Brain microvascular endothelial cell (primary cell): Measurements from ENCODE around the gene APMAP.

ENCODE experiments used
- DNase-seq: peaks from one replicate; pipeline ENCODE4 v3.0.0-alpha.2; 2020
- H3K27ac ChIP-seq: fragments of 250-450 bp; sonication (Bioruptor Pico); 2 replicates; pipeline ENCODE4 v1.5.1; 2020; ENCODE audit warnings: mild to moderate bottlenecking, moderate library complexity
- H3K27me3 ChIP-seq: fragments of 250-450 bp; sonication (Bioruptor Pico); replicated peaks from 2 replicates; pipeline ENCODE4 v1.5.1; 2020; ENCODE audit warnings: mild to moderate bottlenecking
- H3K36me3 ChIP-seq: fragments of 250-450 bp; sonication (Bioruptor Pico); replicated peaks from 2 replicates; pipeline ENCODE4 v1.5.1; 2020; ENCODE audit warnings: mild to moderate bottlenecking
- H3K4me3 ChIP-seq: 2 replicates; pipeline ENCODE4 v1.5.1; 2011; ENCODE audit warnings: low read depth, mild to moderate bottlenecking, control low read depth, low read length, moderate library complexity
- in situ Hi-C: cut with HindIII; loops from 2 replicates; pipeline ENCODE4 v1.10.0; 2017; ENCODE audit warnings: low sequenced_read_pairs, low pct_ligation_motif_present
- TF ChIP-seq, protein P1 (sequence below): IDR thresholded peaks from 2 replicates; pipeline ENCODE4 v1.5.1; 2011; ENCODE audit warnings: low read depth, mild to moderate bottlenecking, moderate library complexity, low read length, control low read depth, inconsistent platforms; ENCODE audit errors: missing control alignments

Gene APMAP

DNA sequence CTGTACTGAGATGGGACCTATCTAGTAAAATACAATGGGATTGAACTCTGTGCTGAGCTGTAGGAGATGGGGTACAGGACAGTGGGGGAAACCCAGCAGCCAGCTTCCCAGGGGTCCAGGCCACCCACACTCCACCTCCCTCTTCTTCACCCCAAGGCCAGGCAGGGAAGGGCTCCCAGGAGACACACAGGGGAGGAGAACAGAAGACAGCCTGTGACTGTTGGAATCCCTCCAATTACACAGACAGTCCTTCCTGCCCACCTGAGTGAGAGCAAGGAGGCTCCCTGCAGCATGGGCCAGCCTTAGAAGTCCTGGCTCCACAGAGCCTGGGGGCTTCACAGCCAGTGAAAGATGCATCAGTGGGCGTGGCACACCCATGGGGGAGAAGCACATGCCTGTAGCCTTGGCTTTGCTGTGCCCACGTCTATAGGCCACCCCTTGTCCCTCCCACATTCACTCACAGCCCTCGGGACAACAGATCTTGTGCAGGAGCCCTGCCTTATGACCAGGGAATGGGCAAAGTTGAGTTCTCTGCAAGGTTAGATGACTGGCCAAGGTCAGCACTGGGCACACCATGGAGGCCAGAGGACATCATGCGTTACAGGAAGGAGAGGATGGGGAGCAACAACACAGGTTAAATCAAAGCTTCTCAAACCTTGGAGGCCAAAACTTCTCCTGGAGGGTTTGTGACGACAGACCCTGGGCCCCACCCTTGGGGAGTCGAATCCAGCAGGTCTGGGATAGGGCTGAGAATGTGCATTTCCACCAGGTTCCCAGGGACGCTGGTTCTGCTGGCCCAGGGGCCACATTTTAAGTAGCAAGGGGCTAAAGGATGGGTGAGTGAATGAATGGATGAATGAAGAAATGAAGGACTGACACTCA is 55.8 kb downstream of the APMAP start:
- no peak for DNase-seq
- Histone ChIP-seq H3K27me3 (no peaks in the 10 kb centered on the region), H3K27ac (no peak overlapping the region), H3K36me3 (no peaks in the 10 kb centered on the region), H3K4me3 (no peak overlapping the region)
- TF ChIP-seq, protein P1, sequence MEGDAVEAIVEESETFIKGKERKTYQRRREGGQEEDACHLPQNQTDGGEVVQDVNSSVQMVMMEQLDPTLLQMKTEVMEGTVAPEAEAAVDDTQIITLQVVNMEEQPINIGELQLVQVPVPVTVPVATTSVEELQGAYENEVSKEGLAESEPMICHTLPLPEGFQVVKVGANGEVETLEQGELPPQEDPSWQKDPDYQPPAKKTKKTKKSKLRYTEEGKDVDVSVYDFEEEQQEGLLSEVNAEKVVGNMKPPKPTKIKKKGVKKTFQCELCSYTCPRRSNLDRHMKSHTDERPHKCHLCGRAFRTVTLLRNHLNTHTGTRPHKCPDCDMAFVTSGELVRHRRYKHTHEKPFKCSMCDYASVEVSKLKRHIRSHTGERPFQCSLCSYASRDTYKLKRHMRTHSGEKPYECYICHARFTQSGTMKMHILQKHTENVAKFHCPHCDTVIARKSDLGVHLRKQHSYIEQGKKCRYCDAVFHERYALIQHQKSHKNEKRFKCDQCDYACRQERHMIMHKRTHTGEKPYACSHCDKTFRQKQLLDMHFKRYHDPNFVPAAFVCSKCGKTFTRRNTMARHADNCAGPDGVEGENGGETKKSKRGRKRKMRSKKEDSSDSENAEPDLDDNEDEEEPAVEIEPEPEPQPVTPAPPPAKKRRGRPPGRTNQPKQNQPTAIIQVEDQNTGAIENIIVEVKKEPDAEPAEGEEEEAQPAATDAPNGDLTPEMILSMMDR = no peak
- in situ Hi-C loops = no loop called here

DNA sequence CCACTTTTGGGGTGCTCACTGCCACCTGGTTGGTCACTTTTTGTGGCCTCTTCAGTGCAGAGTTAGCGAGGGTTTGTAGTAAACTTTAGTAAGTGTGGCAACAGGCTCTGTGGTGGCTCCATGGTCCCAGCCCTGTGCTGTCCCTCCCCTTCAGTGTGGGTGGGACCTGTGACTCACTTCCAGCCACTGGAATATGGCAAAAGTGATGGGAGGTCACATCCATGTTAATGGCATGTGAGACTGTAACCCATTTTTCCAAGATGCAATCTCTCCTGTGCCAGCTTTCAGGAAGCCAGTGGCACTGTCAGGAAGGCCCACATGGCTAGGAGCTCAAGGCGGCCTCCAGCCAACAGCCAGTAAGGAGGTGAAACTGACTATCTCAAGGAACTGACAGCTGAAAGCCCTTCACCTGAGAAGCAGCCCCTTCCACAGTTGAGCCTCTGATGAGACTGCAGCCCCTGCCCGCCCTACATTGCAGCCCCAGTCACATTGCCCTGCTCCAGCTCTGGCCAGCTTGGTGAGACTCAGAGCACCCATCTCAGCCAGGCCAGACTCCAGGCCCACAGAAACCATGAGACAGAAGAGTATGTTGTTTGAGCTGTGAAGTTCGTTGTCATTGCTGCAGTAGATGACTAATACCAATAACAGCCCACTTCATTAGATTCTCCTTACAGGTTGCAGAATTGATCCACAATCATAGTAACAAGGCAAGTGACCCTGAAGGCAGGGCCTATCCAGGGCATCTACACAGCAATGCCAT is 56.6 kb downstream of the APMAP start:
- Histone ChIP-seq H3K36me3 (no peaks in the 10 kb centered on the region), H3K27ac (no peak overlapping the region), H3K4me3 (no peak overlapping the region), H3K27me3 (no peaks in the 10 kb centered on the region)
- DNase-seq = no peak
- TF ChIP-seq, protein P1 = no peak
- in situ Hi-C loops = no loop called here

DNA sequence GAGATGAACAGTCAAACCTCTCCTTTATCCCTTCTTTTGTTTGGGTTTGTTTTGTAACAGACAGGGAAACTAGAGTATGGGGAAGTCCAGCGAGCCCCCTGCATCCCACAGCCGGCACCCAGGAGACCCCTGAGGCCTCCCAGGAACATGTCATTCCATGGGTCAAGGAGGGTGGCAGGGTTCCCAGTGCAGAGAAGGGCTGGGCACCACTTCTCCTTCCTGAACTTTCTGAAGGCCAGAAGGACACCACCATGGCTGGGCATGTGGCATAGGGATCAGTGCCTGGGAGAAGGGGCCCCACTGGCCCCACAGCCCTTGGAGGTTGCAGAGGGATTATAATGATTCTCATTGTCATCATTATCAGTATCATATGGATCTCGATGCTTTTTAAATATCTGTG is 57.4 kb downstream of the APMAP start:
- Histone ChIP-seq H3K4me3 (no peak overlapping the region), H3K27me3 (no peaks in the 10 kb centered on the region), H3K36me3 (no peaks in the 10 kb centered on the region), H3K27ac (no peak overlapping the region)
- no peak for DNase-seq
- TF ChIP-seq, protein P1 = no peak
- in situ Hi-C loops = no loop called here

DNA sequence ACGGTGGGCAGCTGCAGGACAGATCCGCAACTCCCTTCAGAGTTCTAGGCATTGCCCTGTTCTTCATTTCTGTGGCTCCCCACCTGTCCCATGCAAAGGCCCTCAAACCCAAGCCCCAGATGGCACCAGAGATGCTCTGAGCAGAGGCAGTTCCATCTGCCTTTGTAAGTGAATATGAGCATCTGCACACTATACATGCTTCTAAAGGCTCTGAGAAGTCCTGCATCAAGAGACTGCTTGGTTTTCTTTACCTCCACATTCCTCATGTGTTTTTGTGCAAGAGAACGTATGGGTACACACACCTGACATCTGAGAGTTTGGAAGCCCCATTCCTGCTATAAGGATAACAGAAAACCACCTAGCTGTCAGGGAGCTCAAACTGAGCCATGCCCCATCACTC is 57.8 kb downstream of the APMAP start:
- Histone ChIP-seq H3K27me3 (no peaks in the 10 kb centered on the region), H3K36me3 (no peaks in the 10 kb centered on the region), H3K27ac (no peak overlapping the region), H3K4me3 (no peak overlapping the region)
- no peak for DNase-seq
- in situ Hi-C loops = no loop called here
- TF ChIP-seq, protein P1 = no peak

DNA sequence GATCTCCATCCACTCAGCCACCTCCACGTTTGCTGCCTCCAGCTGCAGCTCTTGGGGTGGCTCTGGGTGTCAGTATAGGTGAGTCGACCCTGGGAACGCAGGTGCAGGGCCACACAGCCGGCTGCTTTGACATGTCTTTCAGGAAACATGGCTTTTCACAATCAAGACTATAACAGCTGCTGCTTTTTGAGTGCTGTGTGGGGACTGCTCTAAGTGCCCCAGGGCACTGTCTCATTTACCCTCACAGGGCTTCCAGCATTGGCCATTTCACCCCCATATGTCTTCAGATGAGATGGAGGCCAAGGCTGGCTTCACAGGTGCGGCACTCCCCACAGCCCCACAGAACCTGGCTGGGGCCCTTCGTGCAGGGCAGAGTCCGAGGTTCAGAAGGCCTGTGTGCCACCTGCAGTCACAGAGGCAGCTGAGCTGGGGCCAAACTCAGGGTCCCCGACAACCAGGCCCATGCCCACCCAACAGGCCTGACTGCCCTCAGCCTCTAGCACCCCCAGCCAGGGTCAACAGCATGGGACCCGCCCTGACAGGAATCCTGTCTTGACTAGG is 58.4 kb downstream of the APMAP start:
- TF ChIP-seq, protein P1 = no peak
- H3K36me3 ChIP-seq = no peaks in the 10 kb centered on the region
- no peaks in the 10 kb centered on the region for H3K27me3 ChIP-seq
- H3K4me3 ChIP-seq = no peak overlapping the region
- DNase-seq = no peak
- in situ Hi-C loops = no loop called here
- H3K27ac ChIP-seq = no peak overlapping the region
